Keratinocyte (primary cell): ENCODE data around the gene MYLK3.

ENCODE experiments used
- EZH2 ChIP-seq: IDR thresholded peaks from one replicate; pipeline ENCODE4 v1.6.1; 2012; ENCODE audit warnings: inconsistent platforms, mild to moderate bottlenecking, low read length, moderate library complexity
- TF ChIP-seq, protein P1 (sequence below), 3 experiments: IDR thresholded peaks in 1 of 3; conservative IDR thresholded peaks in 1 of 3; optimal IDR thresholded peaks in 1 of 3; 2 replicates in 2 of 3; 3 replicates in 1 of 3; pipeline versions ENCODE3 to v1.5.1; 2011; ENCODE audit warnings: low read length in 3 of 3, mild to moderate bottlenecking in 3 of 3, moderate library complexity in 2 of 3, control low read depth in 1 of 3, inconsistent platforms in 1 of 3; ENCODE audit not compliant: insufficient read depth in 2 of 3; ENCODE audit errors: extremely low read depth in 1 of 3

DNA sequence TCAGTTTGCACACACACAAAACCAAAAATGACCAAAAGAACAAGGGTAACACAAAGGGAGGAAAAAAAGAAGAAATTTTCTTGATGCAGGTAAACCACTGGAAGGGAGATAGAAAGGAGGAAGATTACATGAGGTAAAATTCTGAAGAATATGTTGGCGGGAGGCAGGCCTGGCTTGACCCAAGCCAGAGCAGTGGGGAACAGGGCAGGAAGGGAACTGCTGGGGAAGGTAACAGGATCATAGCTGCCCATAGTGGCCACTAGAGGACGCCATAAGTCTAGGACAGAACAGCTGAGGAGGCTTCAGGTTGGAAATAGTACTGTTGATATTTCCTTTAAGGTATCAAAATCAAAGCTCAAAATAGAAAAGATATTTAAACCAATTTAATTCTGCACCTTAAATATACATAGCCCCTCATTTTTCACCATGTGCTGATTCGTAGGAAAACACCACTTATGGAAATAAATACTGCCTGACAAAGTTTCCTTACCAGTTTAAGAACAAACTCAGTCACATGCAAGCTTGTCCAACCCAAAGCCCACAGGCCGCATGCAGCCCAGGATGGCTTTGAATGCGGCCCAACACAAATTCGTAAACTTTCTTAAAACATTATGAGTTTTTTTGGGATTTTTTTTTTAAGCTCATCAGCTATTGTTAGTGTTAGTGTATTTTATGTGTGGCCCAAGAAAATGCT lies 74.7 kb downstream of the MYLK3 start:
- TF ChIP-seq, protein P1, sequence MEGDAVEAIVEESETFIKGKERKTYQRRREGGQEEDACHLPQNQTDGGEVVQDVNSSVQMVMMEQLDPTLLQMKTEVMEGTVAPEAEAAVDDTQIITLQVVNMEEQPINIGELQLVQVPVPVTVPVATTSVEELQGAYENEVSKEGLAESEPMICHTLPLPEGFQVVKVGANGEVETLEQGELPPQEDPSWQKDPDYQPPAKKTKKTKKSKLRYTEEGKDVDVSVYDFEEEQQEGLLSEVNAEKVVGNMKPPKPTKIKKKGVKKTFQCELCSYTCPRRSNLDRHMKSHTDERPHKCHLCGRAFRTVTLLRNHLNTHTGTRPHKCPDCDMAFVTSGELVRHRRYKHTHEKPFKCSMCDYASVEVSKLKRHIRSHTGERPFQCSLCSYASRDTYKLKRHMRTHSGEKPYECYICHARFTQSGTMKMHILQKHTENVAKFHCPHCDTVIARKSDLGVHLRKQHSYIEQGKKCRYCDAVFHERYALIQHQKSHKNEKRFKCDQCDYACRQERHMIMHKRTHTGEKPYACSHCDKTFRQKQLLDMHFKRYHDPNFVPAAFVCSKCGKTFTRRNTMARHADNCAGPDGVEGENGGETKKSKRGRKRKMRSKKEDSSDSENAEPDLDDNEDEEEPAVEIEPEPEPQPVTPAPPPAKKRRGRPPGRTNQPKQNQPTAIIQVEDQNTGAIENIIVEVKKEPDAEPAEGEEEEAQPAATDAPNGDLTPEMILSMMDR (optimal IDR thresholded peaks at IDR 0.05 in 1 of 3, IDR thresholded peaks at IDR 0.05 in 1 of 3, conservative IDR thresholded peaks at IDR 0.05 in 1 of 3; ENCODE audit: extremely low read depth in 1 of 3, insufficient read depth in 2 of 3, low read length in 3 of 3), result peak; percentile 91 to 97 (median 96)
- TF ChIP-seq EZH2, result no peak
